ENCODE measurements around the gene TEAD1. TPM values are rescaled to one million over a fixed set of nuclear protein-coding genes. Genes with fewer than 3 reads are reported as not detected.

The TEAD1 gene
- polyA plus RNA-seq, 1 donor (not counting 4 experiments of a cell fraction or from before 2014, with no cell fraction given) = 32.7 TPM

DNA sequence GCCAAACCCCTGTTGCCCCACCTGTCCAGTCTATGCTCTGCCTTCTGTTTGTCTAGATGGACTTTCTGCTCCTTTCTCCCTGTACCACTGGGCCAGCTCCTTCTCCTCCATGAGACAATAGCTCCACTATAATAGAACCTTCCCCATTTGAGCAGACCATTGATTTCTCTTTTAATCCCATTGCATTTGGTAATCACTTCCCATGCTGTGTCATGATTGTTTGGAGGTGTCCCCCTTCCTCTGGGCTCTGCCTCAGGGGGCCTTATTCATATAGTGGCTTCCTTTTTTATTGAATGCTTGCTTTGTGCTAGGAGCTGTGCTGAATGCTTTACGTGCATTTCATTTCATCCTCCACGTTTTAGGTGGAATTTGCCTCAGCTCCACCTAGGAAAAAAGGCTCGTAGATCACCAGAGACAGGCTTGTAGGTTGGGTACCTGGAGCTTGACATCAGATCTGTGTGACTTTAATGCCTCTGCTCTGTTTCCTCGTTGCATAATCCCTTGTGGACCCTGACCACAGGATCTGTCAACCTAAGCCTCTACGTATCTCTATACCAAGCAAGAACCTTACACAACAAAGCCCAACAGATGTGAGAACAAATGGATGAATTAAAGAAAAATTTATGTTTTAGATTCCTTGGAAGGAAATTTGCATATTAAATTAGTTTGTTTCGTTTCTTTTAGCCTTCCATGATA is 228.7 kb downstream of the TEAD1 start:
- FAIRE-seq = no peak
- no peak for TF ChIP-seq EZH2 (IDR thresholded peaks at IDR 0.05; ENCODE audit: low read length)
- TF ChIP-seq, protein P1, sequence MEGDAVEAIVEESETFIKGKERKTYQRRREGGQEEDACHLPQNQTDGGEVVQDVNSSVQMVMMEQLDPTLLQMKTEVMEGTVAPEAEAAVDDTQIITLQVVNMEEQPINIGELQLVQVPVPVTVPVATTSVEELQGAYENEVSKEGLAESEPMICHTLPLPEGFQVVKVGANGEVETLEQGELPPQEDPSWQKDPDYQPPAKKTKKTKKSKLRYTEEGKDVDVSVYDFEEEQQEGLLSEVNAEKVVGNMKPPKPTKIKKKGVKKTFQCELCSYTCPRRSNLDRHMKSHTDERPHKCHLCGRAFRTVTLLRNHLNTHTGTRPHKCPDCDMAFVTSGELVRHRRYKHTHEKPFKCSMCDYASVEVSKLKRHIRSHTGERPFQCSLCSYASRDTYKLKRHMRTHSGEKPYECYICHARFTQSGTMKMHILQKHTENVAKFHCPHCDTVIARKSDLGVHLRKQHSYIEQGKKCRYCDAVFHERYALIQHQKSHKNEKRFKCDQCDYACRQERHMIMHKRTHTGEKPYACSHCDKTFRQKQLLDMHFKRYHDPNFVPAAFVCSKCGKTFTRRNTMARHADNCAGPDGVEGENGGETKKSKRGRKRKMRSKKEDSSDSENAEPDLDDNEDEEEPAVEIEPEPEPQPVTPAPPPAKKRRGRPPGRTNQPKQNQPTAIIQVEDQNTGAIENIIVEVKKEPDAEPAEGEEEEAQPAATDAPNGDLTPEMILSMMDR (optimal IDR thresholded peaks at IDR 0.05 in 1 of 3, IDR thresholded peaks at IDR 0.05 in 1 of 3, conservative IDR thresholded peaks at IDR 0.05 in 1 of 3; ENCODE audit: extremely low read depth in 1 of 3, insufficient read depth in 2 of 3, low read length in 3 of 3) = no peak
- Histone ChIP-seq H3K36me3 (ENCODE audit: control insufficient read depth in 2 of 2, extremely low read depth in 1 of 2, insufficient read depth in 2 of 2, low read length in 2 of 2) (peaks cover 24 to 28% of the 10 kb centered on the region in 2 experiments), H3K9me1 (ENCODE audit: control insufficient read depth, extremely low read depth, insufficient read depth, low read length) (no peaks in the 10 kb centered on the region), H3K9ac (ENCODE audit: control insufficient read depth, extremely low read depth, insufficient read depth, low read length) (no peak overlapping the region), H3K4me3 (ENCODE audit: control insufficient read depth in 2 of 3, extremely low read depth in 1 of 3, insufficient read depth in 2 of 3, low read depth in 1 of 3, low read length in 3 of 3) (no peak overlapping the region), H3K79me2 (ENCODE audit: control insufficient read depth, insufficient read depth, low read length) (peaks cover 2% of the 10 kb centered on the region), H2AFZ (ENCODE audit: control insufficient read depth, low read length) (no peak overlapping the region), H4K20me1 (ENCODE audit: control insufficient read depth, extremely low read depth, insufficient read depth, low read length) (no peaks in the 10 kb centered on the region), H3K9me3 (ENCODE audit: control insufficient read depth, low read depth, low read length) (no peaks in the 10 kb centered on the region), H3K27me3 (ENCODE audit: control insufficient read depth, extremely low read depth, insufficient read depth, low read length) (no peaks in the 10 kb centered on the region), H3K27ac (ENCODE audit: control insufficient read depth, insufficient read depth, low read length) (no peak overlapping the region), H3K4me1 (ENCODE audit: control insufficient read depth, extremely low read depth, insufficient read depth, low read length) (peaks cover 19% of the 10 kb centered on the region), H3K4me2 (ENCODE audit: control insufficient read depth, extremely low read depth, insufficient read depth, low read depth, low read length) (no peak overlapping the region)
- no peak for DNase-seq (ENCODE audit: low read depth, low spot score)
- dilution Hi-C loops (cut with MboI; ENCODE audit: extremely low pct_ligation_motif_present, low sequenced_read_pairs) = no loop called here

- peaks cover 2% of the 10 kb centered on the region for H3K79me2 ChIP-seq (ENCODE audit: control insufficient read depth, insufficient read depth, low read length)
- no peak for TF ChIP-seq EZH2 (IDR thresholded peaks at IDR 0.05; ENCODE audit: low read length)
- TF ChIP-seq, protein P1 (optimal IDR thresholded peaks at IDR 0.05 in 1 of 3, IDR thresholded peaks at IDR 0.05 in 1 of 3, conservative IDR thresholded peaks at IDR 0.05 in 1 of 3; ENCODE audit: extremely low read depth in 1 of 3, insufficient read depth in 2 of 3, low read length in 3 of 3) = no peak
- H3K4me2 ChIP-seq (ENCODE audit: control insufficient read depth, extremely low read depth, insufficient read depth, low read depth, low read length) = no peak overlapping the region
- no peak overlapping the region for H3K9ac ChIP-seq (ENCODE audit: control insufficient read depth, extremely low read depth, insufficient read depth, low read length)
- DNase-seq (ENCODE audit: low read depth, low spot score) = no peak
- FAIRE-seq = no peak
- no peak overlapping the region for H2AFZ ChIP-seq (ENCODE audit: control insufficient read depth, low read length)
- H3K27ac ChIP-seq (ENCODE audit: control insufficient read depth, insufficient read depth, low read length) = no peak overlapping the region
- H3K9me1 ChIP-seq (ENCODE audit: control insufficient read depth, extremely low read depth, insufficient read depth, low read length) = no peaks in the 10 kb centered on the region
- peaks cover 11% of the 10 kb centered on the region for H3K4me1 ChIP-seq (ENCODE audit: control insufficient read depth, extremely low read depth, insufficient read depth, low read length)
- H3K36me3 ChIP-seq (ENCODE audit: control insufficient read depth in 2 of 2, extremely low read depth in 1 of 2, insufficient read depth in 2 of 2, low read length in 2 of 2) = peaks cover 24% of the 10 kb centered on the region in 2 experiments
- H3K4me3 ChIP-seq (ENCODE audit: control insufficient read depth in 2 of 3, extremely low read depth in 1 of 3, insufficient read depth in 2 of 3, low read depth in 1 of 3, low read length in 3 of 3) = no peak overlapping the region
- dilution Hi-C loops (cut with MboI; ENCODE audit: extremely low pct_ligation_motif_present, low sequenced_read_pairs) = no loop called here
- no peaks in the 10 kb centered on the region for H3K9me3 ChIP-seq (ENCODE audit: control insufficient read depth, low read depth, low read length)
- no peaks in the 10 kb centered on the region for H3K27me3 ChIP-seq (ENCODE audit: control insufficient read depth, extremely low read depth, insufficient read depth, low read length)
- H4K20me1 ChIP-seq (ENCODE audit: control insufficient read depth, extremely low read depth, insufficient read depth, low read length) = no peaks in the 10 kb centered on the region
Measured at GRCh38 chr11:12905435-12905834, 231.2 kb downstream of the TEAD1 start.
